GM18526 (cell line): ENCODE measurements around the gene CYB561D2.

Source experiments
- POLR2A ChIP-seq: IDR thresholded peaks from 3 replicates; pipeline ENCODE4 v1.6.1; 2011; ENCODE audit not compliant: insufficient read length; ENCODE audit errors: extremely low read depth

Gene CYB561D2

GRCh38 chr3:50333744-50334328 is 16.8 kb upstream of the CYB561D2 start:
- no peak for TF ChIP-seq POLR2A

GRCh38 chr3:50334339-50335075 is 16.2 kb upstream of the CYB561D2 start:
- TF ChIP-seq POLR2A = no peak

- TF ChIP-seq POLR2A = no peak
Observed at GRCh38 chr3:50336452-50337174, 14.0 kb upstream of the CYB561D2 start.

- TF ChIP-seq POLR2A = peak; percentile 77
Observed at GRCh38 chr3:50337175-50337861, 13.3 kb upstream of the CYB561D2 start.

GRCh38 chr3:50338965-50339364 is 11.7 kb upstream of the CYB561D2 start:
- no peak for TF ChIP-seq POLR2A

- TF ChIP-seq POLR2A = no peak
Observed at GRCh38 chr3:50339485-50340146, 11.0 kb upstream of the CYB561D2 start.

GRCh38 chr3:50340147-50340447 is 10.6 kb upstream of the CYB561D2 start:
- TF ChIP-seq POLR2A = no peak

GRCh38 chr3:50340448-50341329 is 10.0 kb upstream of the CYB561D2 start, which contains the start of gene RASSF1:
RASSF1 (minus strand) TSS chr3:50340836; CDS start chr3:50340805, 31 bp downstream.
- TF ChIP-seq POLR2A = peak; percentile 42

GRCh38 chr3:50341537-50341936 is 9.1 kb upstream of the CYB561D2 start:
- TF ChIP-seq POLR2A = no peak

GRCh38 chr3:50341996-50342650 is 8.5 kb upstream of the CYB561D2 start:
- no peak for TF ChIP-seq POLR2A

GRCh38 chr3:50342813-50343633 is 7.6 kb upstream of the CYB561D2 start:
- TF ChIP-seq POLR2A = no peak

- TF ChIP-seq POLR2A = no peak
Observed at GRCh38 chr3:50345008-50345407, 5.7 kb upstream of the CYB561D2 start.
